Measurements from ENCODE around the gene RASAL2.

The RASAL2 gene

DNA sequence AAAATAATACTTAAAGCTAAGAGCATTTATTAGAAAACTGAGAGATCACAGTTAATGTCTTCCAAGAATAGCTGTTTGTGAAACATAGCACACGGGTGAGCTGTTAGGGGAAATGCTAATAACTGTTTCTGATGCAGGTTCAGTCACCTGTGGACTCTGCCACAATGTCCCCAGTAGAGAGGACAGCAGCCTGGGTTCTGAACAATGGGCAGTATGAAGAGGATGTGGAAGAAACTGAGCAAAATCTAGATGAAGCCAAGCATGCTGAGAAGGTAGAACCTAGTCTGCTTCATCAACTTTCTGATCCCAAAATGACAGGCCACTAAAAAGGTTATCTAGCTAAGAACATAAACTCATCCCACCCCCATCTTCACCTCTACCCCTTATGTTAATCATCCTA is 370.2 kb downstream of the RASAL2 start:
- DNase-seq, result no peak

DNA sequence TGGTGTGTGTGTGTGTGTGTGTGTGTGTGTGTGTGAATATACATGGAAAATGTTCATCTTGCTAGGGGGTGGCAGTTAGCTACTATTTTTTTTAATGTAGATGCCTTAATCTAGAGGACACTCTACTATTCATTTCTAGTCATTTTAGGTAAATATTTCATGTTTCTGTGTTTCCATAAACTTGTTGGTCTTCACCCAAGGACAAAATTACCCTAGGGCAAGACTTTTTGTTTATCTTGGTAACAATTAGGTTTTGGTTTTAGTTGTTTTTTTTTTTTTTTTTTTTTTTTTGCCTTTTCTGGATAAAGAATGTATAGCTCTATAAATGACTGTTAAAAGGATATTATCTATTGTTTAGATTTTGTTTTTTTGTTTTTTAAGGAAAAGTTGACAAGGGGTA is 370.7 kb downstream of the RASAL2 start:
- DNase-seq, result no peak

DNA sequence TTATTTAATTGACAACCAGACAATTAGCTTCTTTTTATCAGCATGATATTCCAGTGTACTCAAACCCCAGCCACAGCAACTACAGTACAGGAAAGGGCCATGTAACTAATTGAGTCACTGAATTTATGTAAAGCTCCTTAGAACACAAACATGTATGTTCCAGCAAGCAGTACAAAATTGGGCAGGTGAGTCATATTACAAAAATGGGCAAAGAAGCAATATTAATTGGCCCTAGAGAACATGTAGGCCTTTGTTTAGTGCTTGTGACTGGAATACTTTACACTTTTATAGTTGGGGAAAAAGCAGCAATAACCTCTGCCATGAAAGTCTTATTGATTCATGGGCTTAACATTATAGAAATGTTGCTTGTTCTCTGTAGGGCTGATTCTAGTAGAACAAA is 371.1 kb downstream of the RASAL2 start:
- no peak for DNase-seq

DNA sequence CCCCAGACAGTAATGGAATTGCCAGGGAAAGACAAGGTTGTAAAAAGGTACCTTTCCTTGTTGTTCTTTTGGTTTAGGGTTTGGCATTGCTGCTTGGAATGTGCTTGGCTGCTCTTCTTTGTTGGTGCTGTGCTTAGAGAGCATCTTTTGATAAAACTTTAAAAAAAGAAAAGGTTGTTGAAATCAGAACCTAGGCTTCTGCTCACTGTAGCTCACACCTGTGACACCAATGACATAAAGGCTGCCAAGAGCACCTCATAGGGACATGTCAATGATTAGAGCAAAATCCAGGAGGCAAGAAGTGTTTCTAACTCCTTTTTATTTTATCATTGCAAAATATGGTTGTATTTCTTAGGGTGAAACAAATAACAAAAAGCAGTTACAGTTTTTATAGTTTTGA is 373.9 kb downstream of the RASAL2 start:
- DNase-seq, result no peak

DNA sequence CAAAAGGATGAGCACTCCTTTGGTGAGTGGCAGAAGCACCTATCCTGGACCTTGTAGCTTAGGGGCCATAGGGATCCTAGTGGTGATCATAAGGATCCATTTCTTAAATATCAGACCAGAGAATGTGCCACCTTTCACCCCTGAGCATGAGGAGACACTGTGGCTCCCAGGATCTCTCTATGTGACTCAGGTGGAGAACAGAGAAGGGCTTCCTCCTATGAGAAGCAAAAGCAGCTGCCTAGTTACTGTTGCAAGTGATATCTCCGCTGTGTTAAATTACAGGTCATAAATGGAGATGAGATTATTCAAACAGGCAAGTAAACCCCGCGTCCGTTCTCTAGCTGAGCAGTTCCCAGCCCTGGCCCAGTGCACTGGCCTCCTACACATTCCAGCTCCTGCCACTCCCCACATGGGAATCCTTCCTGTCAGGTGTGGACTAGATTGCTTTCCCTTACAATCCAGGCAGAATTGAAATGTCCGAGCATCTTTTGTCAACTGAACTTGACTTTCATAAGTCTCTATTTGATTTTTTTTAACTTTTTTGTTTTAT is 376.6 kb downstream of the RASAL2 start:
- DNase-seq, result no peak

DNA sequence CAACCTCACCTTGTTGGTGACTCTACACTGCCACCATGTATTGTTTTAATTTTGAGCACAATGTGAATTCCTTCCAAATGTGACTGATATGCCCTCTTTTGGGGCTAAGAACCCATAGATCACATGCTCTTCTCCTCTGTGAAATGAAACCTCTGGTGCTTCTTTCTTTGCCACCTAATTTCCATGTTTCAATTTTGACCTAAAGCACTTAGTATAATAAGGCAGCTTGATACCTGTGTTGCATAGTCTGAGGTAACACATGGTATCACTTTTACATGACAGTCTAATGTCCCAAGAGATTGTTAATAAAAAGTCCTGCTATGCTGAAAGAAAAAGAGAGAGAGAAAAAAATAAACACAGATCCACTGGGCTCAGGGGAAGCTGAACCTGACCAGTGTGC is 378.6 kb downstream of the RASAL2 start:
- no peak for DNase-seq

DNA sequence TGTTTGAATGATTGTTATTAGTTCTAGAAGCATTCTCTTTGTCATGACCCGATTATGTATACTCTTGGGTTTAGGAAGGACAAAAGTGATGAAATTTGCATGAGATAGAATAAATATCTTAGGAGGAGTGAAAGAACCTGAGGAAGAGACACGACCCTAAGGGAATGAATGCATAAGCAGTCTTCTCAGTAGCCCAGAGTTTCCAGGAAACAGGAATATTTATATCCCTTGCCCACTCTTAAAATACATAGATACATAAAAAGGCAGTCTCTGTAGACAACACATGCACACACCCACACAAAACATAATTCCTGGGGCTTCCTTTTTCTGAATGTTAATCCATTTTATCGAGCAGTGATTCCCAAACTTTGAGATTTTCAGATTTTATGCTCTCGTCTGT is 383.5 kb downstream of the RASAL2 start:
- DNase-seq, result no peak

DNA sequence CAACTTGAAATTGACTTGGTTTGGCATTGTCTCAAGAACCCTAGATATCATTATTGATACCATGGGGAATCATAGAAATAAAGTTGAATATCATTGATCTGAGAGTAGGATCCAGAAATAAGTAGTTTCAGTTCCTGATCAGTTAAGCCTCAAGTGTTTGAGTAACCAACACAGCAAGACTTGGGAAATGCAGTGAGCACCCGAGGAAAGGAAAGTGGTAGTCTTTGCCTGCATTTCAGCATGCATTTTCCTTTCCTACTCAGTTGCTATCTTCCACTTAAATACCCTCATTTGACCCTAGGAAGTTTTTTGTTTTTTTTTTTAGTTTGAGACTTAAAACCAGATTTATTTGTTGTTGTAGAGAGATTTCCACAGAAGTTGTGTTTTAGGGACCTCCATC is 383.9 kb downstream of the RASAL2 start:
- DNase-seq, result peak in 1 of 4 experiments; percentile 16

DNA sequence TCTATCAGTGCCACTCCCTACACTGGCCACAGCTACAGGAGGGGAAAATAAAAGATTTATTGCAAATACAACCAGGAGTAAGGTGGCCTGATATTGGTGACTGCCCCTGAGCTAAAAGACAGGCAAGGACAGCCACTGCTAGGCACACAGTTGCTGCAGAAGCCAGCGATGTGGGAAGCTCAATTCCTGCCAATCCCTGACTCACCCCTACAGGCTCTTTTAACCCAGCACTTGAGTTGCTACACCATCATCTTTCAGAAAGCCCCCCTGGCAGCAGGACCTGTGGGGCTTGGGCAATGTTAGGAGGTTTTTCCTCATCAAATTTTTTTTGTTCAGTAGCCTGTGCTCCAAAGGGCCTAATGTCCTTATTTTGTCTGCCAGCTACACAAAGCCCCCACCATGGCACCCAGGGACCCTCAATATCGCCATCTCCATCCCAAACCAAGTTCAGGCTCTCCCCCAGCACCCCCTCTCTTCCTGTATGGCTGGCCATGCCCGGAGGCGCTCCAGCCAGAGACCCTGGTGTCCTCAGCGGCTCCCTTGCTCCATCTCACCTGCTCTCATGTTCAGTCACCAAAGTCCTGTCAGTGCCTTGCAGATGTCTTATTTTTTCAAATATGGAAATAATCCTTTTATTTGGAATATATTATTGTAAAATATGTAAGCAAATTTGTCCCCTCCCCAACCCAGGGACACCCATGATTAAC is 389.5 kb downstream of the RASAL2 start:
- DNase-seq, result no peak

DNA sequence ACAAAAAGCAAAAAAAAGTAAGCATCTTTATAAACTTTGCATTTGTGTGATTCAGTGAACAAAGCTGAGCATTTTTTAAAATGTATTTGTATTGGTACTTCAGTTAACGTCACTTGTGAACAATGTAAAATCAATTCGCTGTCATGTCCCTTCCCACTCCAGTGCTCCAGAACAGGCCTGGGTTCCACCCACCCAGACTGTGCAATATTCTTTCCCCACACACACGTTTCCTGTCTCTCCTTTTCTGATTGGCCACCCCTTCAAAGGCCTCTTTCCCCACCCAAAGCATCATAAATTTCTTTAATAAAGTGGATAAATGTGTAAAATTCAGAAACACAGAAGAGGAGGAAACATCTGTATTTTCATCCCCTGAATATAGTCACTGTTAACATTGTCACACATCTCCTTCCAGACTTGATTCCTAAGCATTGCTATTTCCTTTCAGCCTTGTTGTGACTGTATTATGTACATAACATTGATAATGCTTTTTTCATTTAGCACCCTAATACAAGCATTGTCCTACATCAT is 390.9 kb downstream of the RASAL2 start:
- peak in 3 of 4 experiments; percentile 9 to 24 (median 22) for DNase-seq

DNA sequence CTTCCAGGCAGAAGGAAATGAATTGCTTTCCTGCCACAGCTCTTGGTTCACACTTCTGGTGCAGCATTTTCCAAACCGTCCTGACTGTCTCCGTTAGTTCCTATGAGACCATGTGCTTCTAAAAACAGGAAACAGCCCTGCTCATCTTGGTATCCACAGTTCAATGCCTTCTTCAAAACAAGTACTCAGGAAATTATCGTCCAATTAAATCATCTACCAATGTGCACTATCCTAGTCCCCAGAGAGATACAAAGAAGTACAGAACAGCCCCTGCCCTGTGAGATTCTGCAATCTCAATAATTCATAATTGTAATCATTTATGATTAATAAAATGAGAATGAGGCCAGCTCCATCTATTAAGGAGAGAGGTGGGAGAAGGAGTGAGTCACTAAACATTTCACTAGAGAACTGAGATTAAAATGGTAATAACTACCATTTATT is 391.7 kb downstream of the RASAL2 start:
- DNase-seq, result peak; percentile 4 to 38 (median 12)

DNA sequence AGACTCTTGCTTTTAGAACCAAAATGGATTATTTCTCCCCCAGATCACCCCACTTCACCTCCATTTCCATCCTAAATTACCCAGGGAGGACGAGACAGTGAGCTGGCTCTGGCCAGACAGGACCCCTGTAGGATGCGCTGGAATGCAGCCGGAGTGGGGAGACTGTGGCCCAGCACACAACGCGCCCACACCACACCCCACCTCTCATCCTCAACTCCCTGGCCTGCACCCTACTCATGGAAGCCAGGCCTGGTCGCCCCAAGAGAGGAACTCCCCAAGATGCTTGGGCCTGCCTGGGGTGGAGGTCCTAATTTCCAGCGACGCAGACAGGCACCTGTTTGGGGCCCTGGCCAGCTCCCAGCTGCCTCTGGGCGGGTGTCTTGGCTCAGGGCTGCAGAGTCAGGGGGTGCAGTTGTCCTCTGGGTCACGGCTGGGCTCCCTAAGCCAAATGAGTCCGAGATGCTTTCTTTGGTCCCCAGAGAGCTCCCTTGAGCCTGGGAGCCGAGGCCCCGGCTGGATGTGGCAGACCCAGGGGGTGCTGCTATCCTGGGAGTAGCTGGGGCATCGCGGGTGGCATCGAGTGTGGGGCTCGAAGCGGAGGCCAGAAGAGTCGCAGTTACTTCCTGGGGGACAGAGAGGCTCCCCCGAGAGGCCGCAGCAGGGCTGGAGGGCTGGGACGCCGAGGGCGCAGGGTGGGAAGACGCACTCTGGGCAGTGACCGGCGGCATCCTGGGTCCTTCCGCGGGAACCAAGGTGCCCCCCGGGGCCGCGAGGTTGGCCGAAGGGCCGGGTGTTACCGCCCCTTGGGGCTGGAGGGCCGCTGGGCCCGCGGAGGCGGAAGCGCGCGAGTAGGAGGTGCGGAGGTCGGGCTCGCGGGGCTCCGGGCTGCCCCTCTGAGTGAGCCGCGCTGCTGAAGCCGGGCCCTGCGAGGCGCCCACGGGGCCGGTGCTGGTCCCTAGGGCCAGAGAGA is 392.5 kb downstream of the RASAL2 start:
- DNase-seq, result peak in 2 of 4 experiments; percentile 14 to 16

DNA sequence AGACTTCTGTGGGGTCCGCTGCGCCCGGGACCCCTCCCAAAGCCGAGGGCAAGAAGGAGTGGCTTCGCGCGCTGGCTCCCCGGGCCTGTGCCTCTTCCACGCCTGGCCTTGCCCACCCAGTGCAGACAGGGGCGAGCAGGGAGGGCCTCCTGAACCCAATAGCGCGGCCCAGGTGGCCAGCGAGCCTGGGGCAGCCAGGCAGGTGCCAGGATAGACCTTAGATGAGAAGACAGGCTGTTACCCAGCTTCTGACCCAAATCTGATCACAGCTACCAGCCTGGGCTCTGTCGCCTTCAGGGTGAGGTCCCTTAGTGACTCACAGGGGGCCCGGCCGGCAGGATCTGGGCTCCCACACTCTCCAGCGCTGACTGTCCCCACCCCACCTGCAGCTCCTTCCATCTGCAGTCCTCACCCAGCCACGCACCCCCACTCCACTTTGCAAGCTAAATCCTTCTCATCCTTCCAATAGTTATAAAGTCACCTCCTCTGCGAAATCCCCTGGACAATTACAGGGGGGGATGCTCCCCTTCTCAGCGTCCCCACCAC is 393.2 kb downstream of the RASAL2 start:
- no peak for DNase-seq

DNA sequence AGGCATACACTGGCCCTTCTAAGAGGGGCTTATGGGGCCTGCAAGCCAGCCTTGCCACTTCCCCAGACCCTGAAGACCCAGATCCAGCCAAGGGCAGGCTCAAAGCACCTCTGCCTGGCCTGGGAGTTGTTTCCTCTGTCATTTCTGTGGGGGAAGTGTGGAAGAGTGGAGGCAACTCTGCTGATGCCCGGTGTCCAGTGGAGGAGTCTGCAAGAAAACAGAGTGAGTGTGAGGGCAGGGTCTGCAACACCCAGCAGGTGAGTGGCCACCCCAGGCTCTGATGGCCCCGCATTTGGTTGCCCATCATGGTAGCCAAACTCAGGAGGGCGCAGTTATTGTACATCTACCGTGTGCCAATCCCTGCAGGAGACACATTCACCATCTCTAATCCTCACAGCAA is 394.5 kb downstream of the RASAL2 start:
- no peak for DNase-seq

DNA sequence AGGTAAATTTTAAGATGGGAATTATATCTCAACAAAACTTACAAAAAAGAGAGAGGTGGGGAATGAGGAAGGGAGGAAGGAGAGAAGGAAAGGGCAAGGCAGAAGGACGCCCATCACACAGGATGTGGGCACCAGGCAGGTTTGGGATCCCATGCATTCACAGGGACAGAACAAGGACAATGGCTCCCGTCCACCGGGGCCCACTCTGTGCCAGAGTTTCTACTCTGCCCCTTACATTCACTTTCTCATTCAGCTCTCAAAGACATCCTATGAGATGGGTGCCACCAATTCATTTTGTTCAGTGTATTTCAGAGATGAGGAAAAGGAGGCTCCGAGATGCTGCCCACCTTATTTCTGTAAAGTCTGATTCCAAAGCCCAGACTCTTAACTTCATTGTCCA is 395.5 kb downstream of the RASAL2 start:
- DNase-seq, result no peak

DNA sequence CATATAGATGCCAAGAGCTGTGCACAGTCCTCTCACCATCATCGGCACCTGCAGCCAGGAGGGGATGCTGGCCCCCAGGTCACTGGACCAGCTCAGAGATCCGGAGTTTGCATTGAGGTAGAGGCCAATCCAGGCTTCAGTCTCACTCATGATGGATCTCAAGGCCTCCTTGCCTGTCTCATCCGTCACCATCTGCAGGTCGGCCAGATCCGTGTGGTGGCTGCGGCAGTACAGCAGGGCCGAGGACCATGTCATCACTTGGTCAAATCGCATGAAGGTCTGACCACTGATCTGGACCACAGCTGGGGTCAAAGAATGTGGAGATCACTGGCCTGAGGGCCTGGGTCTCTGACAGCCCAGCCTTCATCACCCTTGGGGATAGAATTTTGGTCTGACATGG is 396.2 kb downstream of the RASAL2 start:
- no peak for DNase-seq

DNA sequence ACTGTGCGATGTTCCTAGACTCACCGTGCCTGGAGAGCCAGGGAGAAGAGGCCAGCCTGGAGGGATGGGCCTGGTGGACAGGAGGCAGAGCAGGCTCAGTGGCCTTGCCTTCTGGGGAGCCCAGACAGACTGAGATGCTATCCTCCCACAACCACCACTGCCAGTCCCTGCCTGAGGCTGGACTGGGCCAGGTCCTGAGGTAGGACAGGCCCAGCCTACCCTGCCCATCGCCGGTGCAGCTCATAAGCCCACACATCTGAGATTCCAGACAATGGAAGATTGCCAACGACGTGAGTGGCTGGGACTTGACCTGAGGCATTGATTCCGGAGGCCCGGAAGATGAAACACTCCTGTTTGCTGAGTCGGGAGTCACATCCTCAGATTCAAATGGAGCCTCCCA is 397.1 kb downstream of the RASAL2 start:
- DNase-seq, result no peak

DNA sequence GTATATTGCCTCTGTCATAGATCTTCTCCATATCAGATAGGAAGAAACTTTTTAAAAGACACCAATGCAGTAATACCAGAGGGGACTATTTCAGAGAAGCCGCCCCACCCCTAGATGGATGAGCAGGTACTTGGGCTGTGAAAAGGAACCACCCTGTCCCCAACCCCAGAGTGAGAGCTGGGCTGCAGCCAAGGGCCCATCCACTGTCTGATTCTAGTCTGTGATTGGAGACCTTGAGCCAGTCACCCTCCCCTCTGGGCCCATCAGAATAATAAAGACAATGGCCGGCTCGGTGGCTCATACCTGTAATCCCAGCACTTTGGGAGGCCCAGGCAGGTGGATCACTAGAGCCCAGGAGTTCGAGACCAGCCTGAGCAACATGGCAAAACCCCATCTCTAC is 397.8 kb downstream of the RASAL2 start:
- no peak for DNase-seq

DNA sequence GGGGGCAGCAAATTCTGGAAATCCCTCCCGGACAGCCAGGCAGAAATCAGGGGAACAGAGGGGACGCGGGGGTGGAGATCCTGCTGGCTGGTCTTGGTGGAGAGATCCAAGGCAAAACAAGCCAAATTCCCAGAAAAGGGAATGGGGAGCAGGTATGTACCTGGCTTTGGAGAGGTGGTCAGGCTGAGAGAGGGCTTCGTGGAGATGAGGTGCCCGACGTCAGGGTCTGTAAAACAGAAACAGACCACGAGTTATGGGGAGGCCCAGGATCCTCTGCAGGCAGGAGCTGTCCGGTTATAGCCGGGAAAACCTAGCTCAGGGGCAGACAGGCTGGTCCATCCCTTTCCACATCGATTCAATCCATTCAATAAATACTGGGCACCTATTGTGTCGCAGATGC is 398.4 kb downstream of the RASAL2 start:
- DNase-seq, result no peak

DNA sequence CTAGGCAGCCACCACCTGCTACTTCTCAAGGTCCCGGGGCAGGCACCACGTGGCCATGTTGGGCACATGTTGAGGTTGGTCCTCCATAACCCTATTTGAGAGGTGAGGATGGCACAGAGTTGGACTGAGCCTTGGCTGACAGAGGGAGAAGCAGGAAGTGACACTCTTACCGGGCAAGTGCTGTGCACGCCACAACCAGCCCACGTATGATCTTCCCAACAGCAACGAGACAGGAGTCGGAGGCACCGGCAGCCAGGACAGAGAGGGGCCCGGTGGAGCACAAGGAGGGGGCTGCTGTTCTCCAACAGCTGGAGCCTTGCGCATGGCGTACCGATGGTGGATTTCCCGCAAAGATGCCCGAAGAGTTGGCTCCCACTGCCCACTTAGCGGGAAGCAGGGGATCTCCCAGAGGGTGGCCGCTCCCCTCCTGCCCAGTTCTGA is 399.4 kb downstream of the RASAL2 start:
- DNase-seq, result no peak

DNA sequence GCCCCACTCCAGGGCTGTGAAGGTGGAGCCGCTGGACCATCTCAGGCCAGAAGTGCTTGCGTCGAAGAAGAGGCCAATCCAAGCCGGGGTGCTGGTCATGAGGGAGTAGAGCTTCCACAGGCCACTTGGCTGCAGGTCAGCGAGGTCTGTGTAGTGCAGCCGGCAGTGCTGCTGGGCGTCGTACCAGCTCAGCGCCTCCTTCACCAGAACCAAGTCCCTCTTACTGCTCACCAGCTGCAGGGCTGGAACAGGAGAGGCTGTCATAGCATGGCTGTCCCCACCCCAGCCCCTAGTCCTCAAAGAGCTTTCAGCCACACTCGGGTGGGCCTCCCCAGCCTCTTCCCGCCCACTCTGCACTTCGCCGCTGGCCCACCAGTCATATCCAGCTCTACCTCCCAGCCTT is 400.7 kb downstream of the RASAL2 start:
- DNase-seq, result no peak

DNA sequence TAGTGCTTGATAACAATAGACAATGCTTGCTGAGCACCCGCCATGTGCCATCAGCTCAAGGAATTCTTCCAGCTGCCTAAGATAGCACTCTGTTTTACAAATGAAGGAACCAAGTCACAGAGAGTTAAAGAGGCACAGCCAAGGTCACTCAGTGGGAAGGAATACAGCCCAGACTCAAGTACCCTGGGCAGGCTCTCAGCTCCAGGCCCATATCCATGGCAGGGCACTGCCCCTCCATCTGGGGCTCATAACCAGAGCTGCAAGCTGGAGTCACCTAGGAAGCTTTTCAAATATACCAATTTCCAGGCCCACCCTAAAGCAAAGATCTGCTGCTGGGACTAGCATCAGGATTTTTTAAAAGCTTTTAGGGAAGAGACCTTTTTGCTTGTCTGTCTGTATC is 401.3 kb downstream of the RASAL2 start:
- no peak for DNase-seq

Measured in suppressor macrophage (primary cell).